Measurements from ENCODE around the gene RANBP10. TPM values are rescaled to one million over a fixed set of nuclear protein-coding genes. Genes with fewer than 3 reads are reported as not detected.

RANBP10 gene
- total RNA-seq, 3 donors from 2014 or later (not counting 1 experiment from before 2014, with no cell fraction given) = 20.9 to 25.8 (median 24.5) TPM

- no peak overlapping the region for H3K27ac Mint-ChIP-seq
Measured at GRCh38 chr16:67726106-67727034, 80.0 kb downstream of the RANBP10 start.

GRCh38 chr16:67723911-67724305, 82.5 kb downstream of the RANBP10 start:
- no peaks in the 10 kb centered on the region for H3K36me3 Mint-ChIP-seq
- TF ChIP-seq, protein P1, sequence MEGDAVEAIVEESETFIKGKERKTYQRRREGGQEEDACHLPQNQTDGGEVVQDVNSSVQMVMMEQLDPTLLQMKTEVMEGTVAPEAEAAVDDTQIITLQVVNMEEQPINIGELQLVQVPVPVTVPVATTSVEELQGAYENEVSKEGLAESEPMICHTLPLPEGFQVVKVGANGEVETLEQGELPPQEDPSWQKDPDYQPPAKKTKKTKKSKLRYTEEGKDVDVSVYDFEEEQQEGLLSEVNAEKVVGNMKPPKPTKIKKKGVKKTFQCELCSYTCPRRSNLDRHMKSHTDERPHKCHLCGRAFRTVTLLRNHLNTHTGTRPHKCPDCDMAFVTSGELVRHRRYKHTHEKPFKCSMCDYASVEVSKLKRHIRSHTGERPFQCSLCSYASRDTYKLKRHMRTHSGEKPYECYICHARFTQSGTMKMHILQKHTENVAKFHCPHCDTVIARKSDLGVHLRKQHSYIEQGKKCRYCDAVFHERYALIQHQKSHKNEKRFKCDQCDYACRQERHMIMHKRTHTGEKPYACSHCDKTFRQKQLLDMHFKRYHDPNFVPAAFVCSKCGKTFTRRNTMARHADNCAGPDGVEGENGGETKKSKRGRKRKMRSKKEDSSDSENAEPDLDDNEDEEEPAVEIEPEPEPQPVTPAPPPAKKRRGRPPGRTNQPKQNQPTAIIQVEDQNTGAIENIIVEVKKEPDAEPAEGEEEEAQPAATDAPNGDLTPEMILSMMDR (IDR thresholded peaks at IDR 0.05) = no peak
- H3K4me1 Mint-ChIP-seq = peaks cover 15% of the 10 kb centered on the region in 2 donors
- peaks cover 7% of the 10 kb centered on the region for H3K4me1 ChIP-seq (ENCODE audit: control insufficient read depth, insufficient read depth, low read length)
- no peaks in the 10 kb centered on the region for H3K27me3 ChIP-seq (ENCODE audit: control insufficient read depth, insufficient read depth, low read length)
- DNase-seq (no peak), ATAC-seq (no peak)
- intact Hi-C loops (cut with micrococcal nuclease) = no loop called here
- H3K4me3 ChIP-seq (ENCODE audit: low read length) = no peak overlapping the region
- no peak overlapping the region for H3K4me3 Mint-ChIP-seq
- H3K27ac Mint-ChIP-seq = no peak overlapping the region
- no peaks in the 10 kb centered on the region for H3K9me3 Mint-ChIP-seq
- no peaks in the 10 kb centered on the region for H3K9me3 ChIP-seq (ENCODE audit: control insufficient read depth, insufficient read depth, low read length)
- peaks cover 15% of the 10 kb centered on the region for H3K36me3 ChIP-seq (ENCODE audit: control insufficient read depth, insufficient read depth, low read length)
- WGBS (ENCODE audit: insufficient coverage) = 100% methylated on average over 5 of the region's 5 CpGs
- no peaks in the 10 kb centered on the region for H3K27me3 Mint-ChIP-seq (ENCODE audit: low read depth in 2 of 2)
- no peak overlapping the region for H3K27ac ChIP-seq (ENCODE audit: low read length)

More at GRCh38 chr16:67726106-67727034, 80.0 kb downstream of the RANBP10 start:
- H3K27ac ChIP-seq (ENCODE audit: low read length) = no peak overlapping the region
- intact Hi-C loops (cut with micrococcal nuclease) = no loop called here
- Mint-ChIP-seq H3K27me3 (ENCODE audit: low read depth in 2 of 2) (no peaks in the 10 kb centered on the region), H3K9me3 (no peaks in the 10 kb centered on the region), H3K36me3 (no peaks in the 10 kb centered on the region), H3K4me1 (no peaks in the 10 kb centered on the region), H3K4me3 (no peak overlapping the region)
- H3K4me3 ChIP-seq (ENCODE audit: low read length) = no peak overlapping the region
- 99% methylated on average over 8 of the region's 8 CpGs for WGBS (ENCODE audit: insufficient coverage)
- peaks cover 38% of the 10 kb centered on the region for H3K36me3 ChIP-seq (ENCODE audit: control insufficient read depth, insufficient read depth, low read length)
- H3K4me1 ChIP-seq (ENCODE audit: control insufficient read depth, insufficient read depth, low read length) = no peaks in the 10 kb centered on the region
- DNase-seq (no peak), ATAC-seq (no peak)
- no peaks in the 10 kb centered on the region for H3K9me3 ChIP-seq (ENCODE audit: control insufficient read depth, insufficient read depth, low read length)
- TF ChIP-seq, protein P1 (IDR thresholded peaks at IDR 0.05) = no peak
- H3K27me3 ChIP-seq (ENCODE audit: control insufficient read depth, insufficient read depth, low read length) = no peaks in the 10 kb centered on the region

DNA sequence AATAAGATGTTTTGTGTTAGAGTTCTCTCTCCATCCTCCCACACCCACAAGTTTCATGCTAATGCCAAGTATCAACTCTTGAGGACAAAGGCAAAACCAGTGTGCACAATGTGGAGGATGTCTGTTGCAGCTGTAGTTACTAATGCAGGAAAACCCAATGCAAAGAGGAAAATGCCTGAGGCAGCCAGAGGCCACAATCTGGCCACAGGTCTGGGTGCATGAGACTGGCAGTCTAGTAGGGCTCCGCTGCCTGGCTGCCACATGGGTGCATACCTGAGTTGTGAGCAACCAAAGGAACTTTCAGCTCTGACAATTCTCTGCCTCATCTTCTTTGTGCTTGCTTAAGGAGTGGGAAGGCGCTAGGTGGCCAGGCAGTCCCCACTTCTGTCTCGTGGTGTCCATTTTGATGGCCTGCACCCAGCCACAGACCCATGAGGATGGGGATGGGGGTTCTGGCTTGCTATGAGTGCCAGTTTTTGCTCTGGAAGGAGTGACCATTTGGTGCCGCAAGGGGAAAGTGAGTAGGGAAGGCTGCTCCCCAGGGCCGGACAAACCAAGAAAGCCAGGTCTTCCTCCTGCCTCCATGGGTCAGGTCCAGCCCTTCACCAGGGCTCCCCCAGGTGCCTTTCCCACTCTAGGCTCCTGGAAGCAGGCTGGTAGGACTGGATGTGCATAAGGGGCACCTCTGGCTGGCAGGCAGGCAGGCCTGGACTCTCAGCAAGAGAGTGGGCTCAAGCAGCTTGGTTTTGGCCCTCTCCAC, 83.0 kb downstream of the RANBP10 start:
- H3K36me3 Mint-ChIP-seq = no peaks in the 10 kb centered on the region
- H3K27ac ChIP-seq (ENCODE audit: low read length) = no peak overlapping the region
- TF ChIP-seq, protein P1 (IDR thresholded peaks at IDR 0.05) = no peak
- no peaks in the 10 kb centered on the region for H3K27me3 Mint-ChIP-seq (ENCODE audit: low read depth in 2 of 2)
- no peaks in the 10 kb centered on the region for H3K9me3 ChIP-seq (ENCODE audit: control insufficient read depth, insufficient read depth, low read length)
- H3K4me3 Mint-ChIP-seq = no peak overlapping the region
- H3K27ac Mint-ChIP-seq = no peak overlapping the region
- no peaks in the 10 kb centered on the region for H3K27me3 ChIP-seq (ENCODE audit: control insufficient read depth, insufficient read depth, low read length)
- H3K36me3 ChIP-seq (ENCODE audit: control insufficient read depth, insufficient read depth, low read length) = peaks cover 9% of the 10 kb centered on the region
- no peak overlapping the region for H3K4me3 ChIP-seq (ENCODE audit: low read length)
- WGBS (ENCODE audit: insufficient coverage) = 97% methylated on average over 5 of the region's 5 CpGs
- H3K9me3 Mint-ChIP-seq = no peaks in the 10 kb centered on the region
- H3K4me1 ChIP-seq (ENCODE audit: control insufficient read depth, insufficient read depth, low read length) = peaks cover 12% of the 10 kb centered on the region
- ATAC-seq (no peak), DNase-seq (no peak)
- intact Hi-C loops (cut with micrococcal nuclease) = no loop called here
- peaks cover 20 to 21% of the 10 kb centered on the region in 2 donors for H3K4me1 Mint-ChIP-seq
